GM18951 (cell line): Measurements from ENCODE around the gene CCNB2.

ENCODE experiments used
- POLR2A ChIP-seq: IDR thresholded peaks from 4 replicates; pipeline ENCODE4 v1.6.1; 2011; ENCODE audit warnings: mild to moderate bottlenecking; ENCODE audit not compliant: insufficient read length, insufficient read depth; ENCODE audit errors: extremely low read depth
- in situ Hi-C: fragments of 300-500 bp; cut with MboI; formaldehyde crosslinking; loops from one replicate; pipeline ENCODE4 v1.12.0; 2022; ENCODE audit warnings: low sequenced_read_pairs, mixed read lengths, inconsistent platforms; ENCODE audit not compliant: unreplicated experiment

CCNB2 gene

GRCh38 chr15:59148153-59148833 is 43.3 kb downstream of the CCNB2 start:
- TF ChIP-seq POLR2A, result no peak
- in situ Hi-C loops, result no loop called here

- no peak for TF ChIP-seq POLR2A
- in situ Hi-C loops, result loop anchor here (25.0 kb wide), 1 partner anchor 337 kb away; no protein-coding TSS in a partner anchor
Measured at GRCh38 chr15:59150185-59150584, 45.2 kb downstream of the CCNB2 start.

GRCh38 chr15:59152694-59153450 is 47.9 kb downstream of the CCNB2 start:
- in situ Hi-C loops, result loop anchor here (25.0 kb wide), 1 partner anchor 334 kb away; no protein-coding TSS in a partner anchor
- no peak for TF ChIP-seq POLR2A

- no peak for TF ChIP-seq POLR2A
- in situ Hi-C loops, result loop anchor here (25.0 kb wide), 1 partner anchor 334 kb away; no protein-coding TSS in a partner anchor
Measured at GRCh38 chr15:59153466-59153865, 48.5 kb downstream of the CCNB2 start.

GRCh38 chr15:59154243-59154642 is 49.3 kb downstream of the CCNB2 start:
- no peak for TF ChIP-seq POLR2A
- in situ Hi-C loops, result loop anchor here (25.0 kb wide), 1 partner anchor 333 kb away; no protein-coding TSS in a partner anchor

- TF ChIP-seq POLR2A, result no peak
- in situ Hi-C loops, result loop anchor here (25.0 kb wide), 1 partner anchor 332 kb away; no protein-coding TSS in a partner anchor
Measured at GRCh38 chr15:59155431-59155830, 50.5 kb downstream of the CCNB2 start.

- no peak for TF ChIP-seq POLR2A
- in situ Hi-C loops, result loop anchor here (25.0 kb wide), 1 partner anchor 330 kb away; no protein-coding TSS in a partner anchor
Measured at GRCh38 chr15:59157396-59157795, 52.5 kb downstream of the CCNB2 start.

- no peak for TF ChIP-seq POLR2A
- in situ Hi-C loops, result loop anchor here (25.0 kb wide), 1 partner anchor 329 kb away; no protein-coding TSS in a partner anchor
Measured at GRCh38 chr15:59157840-59158700, 53.1 kb downstream of the CCNB2 start.

- TF ChIP-seq POLR2A, result no peak
- in situ Hi-C loops, result loop anchor here (25.0 kb wide), 1 partner anchor 329 kb away; no protein-coding TSS in a partner anchor
Measured at GRCh38 chr15:59158701-59159034, 53.7 kb downstream of the CCNB2 start.

- in situ Hi-C loops, result loop anchor here (25.0 kb wide), 1 partner anchor 328 kb away; no protein-coding TSS in a partner anchor
Measured at GRCh38 chr15:59159210-59159609, 54.3 kb downstream of the CCNB2 start.

GRCh38 chr15:59160880-59161593 is 56.1 kb downstream of the CCNB2 start:
- no peak for TF ChIP-seq POLR2A
- in situ Hi-C loops, result loop anchor here (25.0 kb wide), 1 partner anchor 326 kb away; no protein-coding TSS in a partner anchor

More at GRCh38 chr15:59159210-59159609, 54.3 kb downstream of the CCNB2 start:
- no peak for TF ChIP-seq POLR2A

- in situ Hi-C loops, result loop anchor here (25.0 kb wide), 1 partner anchor 325 kb away; no protein-coding TSS in a partner anchor
Measured at GRCh38 chr15:59162080-59162479, 57.1 kb downstream of the CCNB2 start.
